ENCODE results near the gene DLGAP1.

DLGAP1 gene

GRCh38 chr18:3898861-3899613 is 556.1 kb downstream of the DLGAP1 start:
- no peak for DNase-seq (ENCODE audit: low read depth)

GRCh38 chr18:3892152-3892551 is 563.0 kb downstream of the DLGAP1 start:
- no peak for DNase-seq (ENCODE audit: low read depth)

- no peak for DNase-seq (ENCODE audit: low read depth)
These were observed 563.9 kb downstream of the DLGAP1 start for GRCh38 chr18:3891245-3891644.

GRCh38 chr18:3889803-3890202 is 565.3 kb downstream of the DLGAP1 start:
- DNase-seq (ENCODE audit: low read depth), result peak; percentile 86

GRCh38 chr18:3889121-3889520 is 566.0 kb downstream of the DLGAP1 start:
- no peak for DNase-seq (ENCODE audit: low read depth)

GRCh38 chr18:3886575-3887322 is 568.4 kb downstream of the DLGAP1 start:
- no peak for DNase-seq (ENCODE audit: low read depth)

GRCh38 chr18:3885209-3885792 is 569.8 kb downstream of the DLGAP1 start:
- no peak for DNase-seq (ENCODE audit: low read depth)

GRCh38 chr18:3879836-3880120 is 575.3 kb downstream of the DLGAP1 start:
- no peak for DNase-seq (ENCODE audit: low read depth)

- DNase-seq (ENCODE audit: low read depth), result no peak
These were observed 575.8 kb downstream of the DLGAP1 start for GRCh38 chr18:3879114-3879835.

- no peak for DNase-seq (ENCODE audit: low read depth)
These were observed 576.7 kb downstream of the DLGAP1 start for GRCh38 chr18:3878401-3878800.

GRCh38 chr18:3877678-3878077 is 577.4 kb downstream of the DLGAP1 start:
- peak; percentile 72 for DNase-seq (ENCODE audit: low read depth)

- no peak for DNase-seq (ENCODE audit: low read depth)
These were observed 579.1 kb downstream of the DLGAP1 start for GRCh38 chr18:3875961-3876360.

GRCh38 chr18:3875376-3875775 is 579.7 kb downstream of the DLGAP1 start:
- peak; percentile 59 for DNase-seq (ENCODE audit: low read depth)

GRCh38 chr18:3874581-3874980 is 580.5 kb downstream of the DLGAP1 start:
- DNase-seq (ENCODE audit: low read depth), result no peak

GRCh38 chr18:3874125-3874524 is 581.0 kb downstream of the DLGAP1 start:
- DNase-seq (ENCODE audit: low read depth), result no peak

GRCh38 chr18:3873698-3874097 is 581.4 kb downstream of the DLGAP1 start:
- no peak for DNase-seq (ENCODE audit: low read depth)

GRCh38 chr18:3873211-3873610 is 581.9 kb downstream of the DLGAP1 start:
- no peak for DNase-seq (ENCODE audit: low read depth)

- peak; percentile 74 for DNase-seq (ENCODE audit: low read depth)
These were observed 582.5 kb downstream of the DLGAP1 start for GRCh38 chr18:3872641-3873040.

GRCh38 chr18:3871687-3872086 is 583.4 kb downstream of the DLGAP1 start:
- no peak for DNase-seq (ENCODE audit: low read depth)

- DNase-seq (ENCODE audit: low read depth), result no peak
These were observed 584.2 kb downstream of the DLGAP1 start for GRCh38 chr18:3870914-3871313.

GRCh38 chr18:3869848-3870247 is 585.3 kb downstream of the DLGAP1 start:
- DNase-seq (ENCODE audit: low read depth), result peak; percentile 83

GRCh38 chr18:3867864-3868311 is 587.2 kb downstream of the DLGAP1 start:
- DNase-seq (ENCODE audit: low read depth), result no peak

- no peak for DNase-seq (ENCODE audit: low read depth)
These were observed 587.9 kb downstream of the DLGAP1 start for GRCh38 chr18:3867236-3867635.

All from amniotic epithelial cell (primary cell).